Ishikawa (cell line): ENCODE data around the gene PPP4R2.

Experiments
- CEBPB ChIP-seq: IDR thresholded peaks from 2 replicates; pipeline ENCODE4 v1.6.1; 2012
- CREB1 ChIP-seq: IDR thresholded peaks from 2 replicates; pipeline ENCODE4 v1.6.1; 2012; ENCODE audit warnings: low read depth
- EGR1 ChIP-seq: IDR thresholded peaks from 2 replicates; pipeline ENCODE4 v1.6.1; 2012
- EP300 ChIP-seq: IDR thresholded peaks from 2 replicates; pipeline ENCODE4 v1.6.1; 2012; ENCODE audit warnings: borderline replicate concordance
- FOXM1 ChIP-seq: IDR thresholded peaks from 2 replicates; pipeline ENCODE4 v1.6.1; 2012; ENCODE audit warnings: low read depth, borderline replicate concordance
- MAX ChIP-seq: IDR thresholded peaks from 2 replicates; pipeline ENCODE4 v1.6.1; 2012
- RAD21 ChIP-seq: IDR thresholded peaks from 2 replicates; pipeline ENCODE4 v1.6.1; 2012; ENCODE audit warnings: low read depth
- TAF1 ChIP-seq: IDR thresholded peaks from 2 replicates; pipeline ENCODE4 v1.6.1; 2012; ENCODE audit warnings: low read depth, mild to moderate bottlenecking
- TCF12 ChIP-seq: IDR thresholded peaks from 2 replicates; pipeline ENCODE4 v1.6.1; 2012; ENCODE audit warnings: low read depth
- YY1 ChIP-seq: IDR thresholded peaks from 2 replicates; pipeline ENCODE4 v1.6.1; 2012; ENCODE audit warnings: low read depth
- ZBTB7A ChIP-seq: IDR thresholded peaks from 2 replicates; pipeline ENCODE4 v1.6.1; 2012; ENCODE audit warnings: low read depth
- TF ChIP-seq, protein P1 (sequence below): IDR thresholded peaks from 2 replicates; pipeline ENCODE4 v1.6.1; 2012; ENCODE audit warnings: low read depth, mild to moderate bottlenecking
- TF ChIP-seq, protein P2 (sequence below): IDR thresholded peaks from 2 replicates; pipeline ENCODE4 v1.6.1; 2012

- TF ChIP-seq MAX (no peak), CEBPB (no peak), TAF1 (no peak), YY1 (no peak), EP300 (no peak), RAD21 (no peak), CREB1 (no peak), EGR1 (no peak), ZBTB7A (no peak), TCF12 (no peak), FOXM1 (no peak)
- TF ChIP-seq, protein P1, sequence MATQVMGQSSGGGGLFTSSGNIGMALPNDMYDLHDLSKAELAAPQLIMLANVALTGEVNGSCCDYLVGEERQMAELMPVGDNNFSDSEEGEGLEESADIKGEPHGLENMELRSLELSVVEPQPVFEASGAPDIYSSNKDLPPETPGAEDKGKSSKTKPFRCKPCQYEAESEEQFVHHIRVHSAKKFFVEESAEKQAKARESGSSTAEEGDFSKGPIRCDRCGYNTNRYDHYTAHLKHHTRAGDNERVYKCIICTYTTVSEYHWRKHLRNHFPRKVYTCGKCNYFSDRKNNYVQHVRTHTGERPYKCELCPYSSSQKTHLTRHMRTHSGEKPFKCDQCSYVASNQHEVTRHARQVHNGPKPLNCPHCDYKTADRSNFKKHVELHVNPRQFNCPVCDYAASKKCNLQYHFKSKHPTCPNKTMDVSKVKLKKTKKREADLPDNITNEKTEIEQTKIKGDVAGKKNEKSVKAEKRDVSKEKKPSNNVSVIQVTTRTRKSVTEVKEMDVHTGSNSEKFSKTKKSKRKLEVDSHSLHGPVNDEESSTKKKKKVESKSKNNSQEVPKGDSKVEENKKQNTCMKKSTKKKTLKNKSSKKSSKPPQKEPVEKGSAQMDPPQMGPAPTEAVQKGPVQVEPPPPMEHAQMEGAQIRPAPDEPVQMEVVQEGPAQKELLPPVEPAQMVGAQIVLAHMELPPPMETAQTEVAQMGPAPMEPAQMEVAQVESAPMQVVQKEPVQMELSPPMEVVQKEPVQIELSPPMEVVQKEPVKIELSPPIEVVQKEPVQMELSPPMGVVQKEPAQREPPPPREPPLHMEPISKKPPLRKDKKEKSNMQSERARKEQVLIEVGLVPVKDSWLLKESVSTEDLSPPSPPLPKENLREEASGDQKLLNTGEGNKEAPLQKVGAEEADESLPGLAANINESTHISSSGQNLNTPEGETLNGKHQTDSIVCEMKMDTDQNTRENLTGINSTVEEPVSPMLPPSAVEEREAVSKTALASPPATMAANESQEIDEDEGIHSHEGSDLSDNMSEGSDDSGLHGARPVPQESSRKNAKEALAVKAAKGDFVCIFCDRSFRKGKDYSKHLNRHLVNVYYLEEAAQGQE = no peak
- TF ChIP-seq, protein P2, sequence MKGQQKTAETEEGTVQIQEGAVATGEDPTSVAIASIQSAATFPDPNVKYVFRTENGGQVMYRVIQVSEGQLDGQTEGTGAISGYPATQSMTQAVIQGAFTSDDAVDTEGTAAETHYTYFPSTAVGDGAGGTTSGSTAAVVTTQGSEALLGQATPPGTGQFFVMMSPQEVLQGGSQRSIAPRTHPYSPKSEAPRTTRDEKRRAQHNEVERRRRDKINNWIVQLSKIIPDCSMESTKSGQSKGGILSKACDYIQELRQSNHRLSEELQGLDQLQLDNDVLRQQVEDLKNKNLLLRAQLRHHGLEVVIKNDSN = no peak
Observed at GRCh38 chr3:72974956-72975355, 21.7 kb upstream of the PPP4R2 start.
